ENCODE data around the gene SPHK2.

The SPHK2 gene

DNA sequence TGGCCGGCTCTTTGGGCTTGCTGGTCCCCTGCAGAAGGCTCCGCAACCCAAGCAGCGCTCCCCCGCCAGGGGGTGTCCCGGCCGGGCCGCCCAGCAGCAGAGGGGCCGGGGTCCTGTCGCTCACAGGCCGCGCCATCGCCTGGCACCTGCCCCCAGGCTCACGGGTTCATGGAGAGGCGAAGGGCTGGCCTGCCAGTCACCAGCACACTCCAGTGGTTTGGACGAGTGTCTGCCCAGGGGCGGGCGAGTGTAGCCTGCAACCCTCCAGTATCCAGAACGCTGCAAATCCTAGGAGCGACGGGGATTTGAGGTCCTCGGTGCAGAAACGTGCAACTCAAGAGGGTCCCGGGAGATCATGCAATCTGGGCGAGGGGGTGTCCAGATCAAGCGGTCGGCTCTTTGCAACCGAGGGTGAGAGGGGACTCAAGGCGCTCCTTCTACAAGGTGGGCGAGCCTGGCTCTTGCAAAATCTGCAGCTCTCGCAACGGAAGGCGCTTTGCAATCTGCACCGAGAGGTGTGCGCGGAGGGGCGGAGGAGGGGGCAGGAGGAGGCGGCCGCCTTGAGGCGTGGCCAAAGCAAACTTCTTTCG, 17.6 kb downstream of the SPHK2 start, which contains the start of gene DBP:
DBP (minus strand) TSS at position 521 of the 590 bp plus-strand sequence; CDS start at position 136, 385 bp downstream.
- in situ Hi-C loops (cut with HindIII; ENCODE audit: low sequenced_read_pairs), result no loop called here
- peak within 1 kb of the TSS; percentile 50 for H3K4me3 ChIP-seq (ENCODE audit: low read depth, low read length)
- DNase-seq (ENCODE audit: low read depth), result no peak
- TF ChIP-seq, protein P1, sequence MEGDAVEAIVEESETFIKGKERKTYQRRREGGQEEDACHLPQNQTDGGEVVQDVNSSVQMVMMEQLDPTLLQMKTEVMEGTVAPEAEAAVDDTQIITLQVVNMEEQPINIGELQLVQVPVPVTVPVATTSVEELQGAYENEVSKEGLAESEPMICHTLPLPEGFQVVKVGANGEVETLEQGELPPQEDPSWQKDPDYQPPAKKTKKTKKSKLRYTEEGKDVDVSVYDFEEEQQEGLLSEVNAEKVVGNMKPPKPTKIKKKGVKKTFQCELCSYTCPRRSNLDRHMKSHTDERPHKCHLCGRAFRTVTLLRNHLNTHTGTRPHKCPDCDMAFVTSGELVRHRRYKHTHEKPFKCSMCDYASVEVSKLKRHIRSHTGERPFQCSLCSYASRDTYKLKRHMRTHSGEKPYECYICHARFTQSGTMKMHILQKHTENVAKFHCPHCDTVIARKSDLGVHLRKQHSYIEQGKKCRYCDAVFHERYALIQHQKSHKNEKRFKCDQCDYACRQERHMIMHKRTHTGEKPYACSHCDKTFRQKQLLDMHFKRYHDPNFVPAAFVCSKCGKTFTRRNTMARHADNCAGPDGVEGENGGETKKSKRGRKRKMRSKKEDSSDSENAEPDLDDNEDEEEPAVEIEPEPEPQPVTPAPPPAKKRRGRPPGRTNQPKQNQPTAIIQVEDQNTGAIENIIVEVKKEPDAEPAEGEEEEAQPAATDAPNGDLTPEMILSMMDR (IDR thresholded peaks at IDR 0.05; ENCODE audit: low read depth, low read length, missing control alignments), result no peak

DNA sequence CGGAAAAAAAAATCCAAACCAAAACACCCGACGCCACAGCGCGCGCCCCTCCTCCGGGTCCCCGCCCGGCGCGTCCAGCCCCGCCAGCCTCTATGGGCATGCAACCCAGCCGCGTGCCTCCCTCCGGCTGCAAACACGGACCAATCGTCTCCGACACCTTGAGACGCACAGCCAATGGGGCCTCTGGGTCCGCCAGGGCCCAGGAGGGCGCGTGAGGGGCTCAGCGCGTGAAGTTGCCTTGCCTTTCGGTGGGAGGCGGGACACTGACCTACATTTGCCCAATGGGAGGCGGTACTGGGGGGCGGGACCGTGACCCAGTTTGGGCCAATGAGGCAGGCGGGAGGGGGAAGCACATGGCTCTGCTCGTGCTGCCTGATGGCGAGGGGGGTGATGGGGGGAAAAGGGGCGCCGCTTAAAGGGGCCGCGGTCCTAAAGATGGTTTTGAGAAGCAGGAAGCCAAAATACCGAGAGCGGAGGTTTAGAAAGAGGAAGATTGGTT, 18.2 kb downstream of the SPHK2 start:
- DNase-seq (ENCODE audit: low read depth), result peak; percentile 97
- TF ChIP-seq, protein P1 (IDR thresholded peaks at IDR 0.05; ENCODE audit: low read depth, low read length, missing control alignments), result no peak
- peak overlapping the region; percentile 50 for H3K4me3 ChIP-seq (ENCODE audit: low read depth, low read length)
- in situ Hi-C loops (cut with HindIII; ENCODE audit: low sequenced_read_pairs), result no loop called here

DNA sequence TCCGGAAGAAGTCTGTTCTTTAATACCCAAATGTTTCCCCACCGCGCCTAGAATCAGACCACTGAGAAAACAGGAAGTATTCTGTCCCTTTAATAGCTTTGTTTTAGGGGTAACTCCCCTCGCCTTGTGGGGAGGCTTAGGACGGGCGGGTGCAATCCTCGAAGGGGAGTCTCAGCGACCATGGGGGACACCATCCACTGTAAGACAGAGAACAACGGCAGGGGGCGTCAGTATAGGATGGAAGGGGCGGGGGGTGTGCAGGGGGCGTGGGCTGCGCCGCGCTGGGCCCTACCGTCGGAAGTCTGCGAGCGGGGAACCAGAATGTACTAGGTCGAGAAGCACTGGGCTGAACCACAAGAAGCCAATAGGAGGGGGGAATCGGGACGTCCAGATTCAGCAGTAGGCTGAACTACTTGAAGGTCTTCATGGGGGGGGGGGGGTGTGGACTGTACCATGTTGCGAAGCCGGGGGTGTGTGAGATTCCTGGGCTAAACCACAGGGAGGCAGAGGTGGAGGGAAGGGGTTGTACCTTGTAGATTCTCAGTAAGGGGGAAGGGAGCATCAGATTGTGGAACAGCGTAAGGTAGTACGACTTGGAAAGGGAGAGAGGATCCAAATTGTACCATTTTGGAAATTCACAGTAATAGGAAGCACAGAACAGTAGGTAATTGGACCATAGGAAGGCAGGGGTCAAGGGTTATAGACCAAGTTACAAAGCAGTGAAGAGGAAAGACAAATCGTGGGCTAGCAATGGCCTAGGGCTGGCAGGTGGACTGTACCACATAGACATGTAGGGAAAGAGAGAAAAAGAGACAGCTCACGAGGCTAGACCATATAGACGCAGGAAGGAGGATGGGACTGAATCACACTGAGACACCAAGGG, 18.9 kb downstream of the SPHK2 start:
- peak; percentile 84 for DNase-seq (ENCODE audit: low read depth)
- in situ Hi-C loops (cut with HindIII; ENCODE audit: low sequenced_read_pairs), result no loop called here
- peak overlapping the region; percentile 50 for H3K4me3 ChIP-seq (ENCODE audit: low read depth, low read length)
- TF ChIP-seq, protein P1 (IDR thresholded peaks at IDR 0.05; ENCODE audit: low read depth, low read length, missing control alignments), result no peak

DNA sequence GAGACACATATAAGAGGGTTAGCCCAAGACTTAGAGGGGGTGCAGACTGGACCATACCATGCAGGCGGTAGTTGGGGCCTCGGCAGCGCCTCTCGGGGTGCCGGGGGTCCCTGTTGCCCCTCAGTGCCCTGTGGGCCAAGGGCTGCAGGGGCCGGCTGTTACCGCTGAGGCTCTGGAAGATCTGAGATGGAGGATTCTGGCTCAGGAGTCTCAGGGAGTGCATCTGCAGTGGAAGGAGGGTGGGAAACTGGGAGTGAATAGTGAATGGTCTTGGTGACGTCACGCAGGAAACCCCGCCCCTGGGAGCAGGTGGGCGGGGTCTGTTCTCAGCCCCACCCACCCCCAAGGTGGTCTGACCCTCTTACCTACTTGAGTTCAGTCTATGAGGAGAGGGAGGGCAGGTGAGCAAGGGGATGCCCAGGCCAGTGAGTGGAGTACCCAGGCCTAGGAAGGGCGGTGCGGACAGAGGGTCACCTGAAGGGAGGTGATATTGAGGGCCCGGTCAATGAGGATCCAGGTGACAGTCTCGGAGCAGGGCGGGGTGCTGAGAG, 19.6 kb downstream of the SPHK2 start:
- no peak for DNase-seq (ENCODE audit: low read depth)
- H3K4me3 ChIP-seq (ENCODE audit: low read depth, low read length), result no peak overlapping the region
- TF ChIP-seq, protein P1 (IDR thresholded peaks at IDR 0.05; ENCODE audit: low read depth, low read length, missing control alignments), result no peak
- in situ Hi-C loops (cut with HindIII; ENCODE audit: low sequenced_read_pairs), result no loop called here

DNA sequence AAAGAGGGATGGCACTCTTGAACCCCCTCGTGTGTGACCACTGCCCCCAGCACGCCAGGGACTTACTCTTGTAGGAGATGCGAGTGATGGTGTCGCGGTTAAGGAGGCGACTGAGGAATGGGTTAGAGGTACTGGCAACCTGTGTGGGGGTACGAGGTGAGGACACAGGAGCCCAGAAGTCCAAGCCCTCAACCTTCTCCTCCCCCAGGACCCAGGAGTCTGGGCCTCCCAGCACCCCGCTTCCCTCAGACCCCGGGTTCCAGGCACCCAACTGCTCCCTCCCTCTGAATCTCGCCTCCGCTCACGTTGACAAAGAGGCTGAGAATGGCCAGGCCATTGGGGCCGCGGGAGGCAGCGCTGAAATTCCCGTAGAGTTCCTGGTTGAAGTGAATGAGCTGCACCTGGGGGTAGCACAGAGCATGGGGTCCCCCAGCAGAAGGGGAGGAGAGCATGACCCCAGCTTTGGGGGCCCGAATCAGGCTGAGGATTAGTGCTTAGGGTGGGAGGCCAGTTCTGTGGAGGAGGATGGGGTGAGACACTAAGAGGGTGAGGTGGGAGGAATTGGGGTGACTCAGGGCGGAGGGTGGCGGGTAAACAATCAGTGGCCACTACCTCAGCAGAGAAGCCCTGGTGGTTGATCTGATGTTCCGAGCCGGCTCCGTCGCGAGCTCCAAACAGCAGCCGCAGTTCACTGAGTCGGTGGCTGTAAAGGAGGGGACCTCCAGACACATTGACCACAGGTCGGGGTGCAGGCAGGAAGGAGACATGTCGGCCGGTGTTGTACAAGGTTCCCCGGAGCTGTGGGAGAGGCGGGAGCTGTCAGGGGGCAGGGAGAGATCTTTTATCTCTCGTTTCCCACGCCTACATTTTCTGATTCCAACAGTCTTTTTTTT, 20.4 kb downstream of the SPHK2 start:
- DNase-seq (ENCODE audit: low read depth), result no peak
- TF ChIP-seq, protein P1 (IDR thresholded peaks at IDR 0.05; ENCODE audit: low read depth, low read length, missing control alignments), result no peak
- in situ Hi-C loops (cut with HindIII; ENCODE audit: low sequenced_read_pairs), result no loop called here
- H3K4me3 ChIP-seq (ENCODE audit: low read depth, low read length), result no peak overlapping the region

GRCh38 chr19:48641850-48642249, 22.5 kb downstream of the SPHK2 start:
- H3K4me3 ChIP-seq (ENCODE audit: low read depth, low read length), result no peak overlapping the region
- in situ Hi-C loops (cut with HindIII; ENCODE audit: low sequenced_read_pairs), result no loop called here
- TF ChIP-seq, protein P1 (IDR thresholded peaks at IDR 0.05; ENCODE audit: low read depth, low read length, missing control alignments), result no peak
- DNase-seq (ENCODE audit: low read depth), result no peak

Data from astrocyte of the cerebellum (primary cell).